HG03575 (cell line): ENCODE data around the gene NXPH3.
"Not testable (repeated sequence)": the region's sequence is repeated elsewhere in the genome, so short reads cannot be mapped to it uniquely, and the experiment has no call there.

Experiments used
- ATAC-seq: cut with Tn5 transposase; IDR thresholded peaks from one replicate; pipeline ENCODE4 v1.9.1; 2021; ENCODE audit not compliant: unreplicated experiment, insufficient number of reproducible peaks, low FRiP score; ENCODE audit errors: extremely low read depth

NXPH3 gene

GRCh38 chr17:49553676-49554335 is 21.9 kb upstream of the NXPH3 start:
- ATAC-seq, result no peak

DNA sequence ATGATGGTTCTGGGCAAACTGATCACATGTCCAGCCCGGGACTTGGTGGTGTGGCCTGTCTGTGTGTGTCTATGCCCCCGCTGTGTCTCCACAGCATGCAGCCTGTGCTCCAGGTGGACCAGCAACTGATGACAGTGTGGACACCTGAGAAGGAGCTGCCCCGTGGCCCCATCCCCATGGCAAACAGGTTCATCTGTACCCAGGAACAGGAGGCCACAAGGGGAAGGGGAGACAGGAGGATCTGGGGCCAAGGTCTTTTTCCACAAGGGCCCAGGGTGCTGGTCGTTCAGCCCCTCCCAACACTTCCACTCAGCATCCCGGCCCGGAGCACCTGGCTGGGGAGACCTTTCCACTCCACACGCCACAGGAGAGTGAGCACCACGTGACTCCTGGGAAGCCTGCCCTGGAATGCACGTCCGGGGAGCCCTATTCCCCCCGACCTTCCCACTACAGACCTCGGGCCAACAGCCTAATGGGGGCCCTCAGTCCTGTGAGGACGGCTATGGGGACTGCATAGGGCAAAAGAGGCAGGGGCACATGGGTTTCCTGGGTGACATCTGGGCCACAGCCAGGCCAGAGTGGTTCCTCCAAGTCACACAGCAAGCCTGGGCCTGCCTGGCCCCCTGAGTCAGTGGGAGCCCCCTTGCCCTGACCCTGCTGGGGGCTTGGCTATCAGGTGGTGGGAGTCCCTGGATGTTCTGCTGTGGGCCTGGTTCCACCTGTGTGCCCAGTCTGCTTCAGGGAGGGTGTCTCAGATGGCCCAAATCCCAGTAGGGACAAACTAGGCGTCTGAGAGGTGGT is 20.8 kb upstream of the NXPH3 start:
- no peak for ATAC-seq

DNA sequence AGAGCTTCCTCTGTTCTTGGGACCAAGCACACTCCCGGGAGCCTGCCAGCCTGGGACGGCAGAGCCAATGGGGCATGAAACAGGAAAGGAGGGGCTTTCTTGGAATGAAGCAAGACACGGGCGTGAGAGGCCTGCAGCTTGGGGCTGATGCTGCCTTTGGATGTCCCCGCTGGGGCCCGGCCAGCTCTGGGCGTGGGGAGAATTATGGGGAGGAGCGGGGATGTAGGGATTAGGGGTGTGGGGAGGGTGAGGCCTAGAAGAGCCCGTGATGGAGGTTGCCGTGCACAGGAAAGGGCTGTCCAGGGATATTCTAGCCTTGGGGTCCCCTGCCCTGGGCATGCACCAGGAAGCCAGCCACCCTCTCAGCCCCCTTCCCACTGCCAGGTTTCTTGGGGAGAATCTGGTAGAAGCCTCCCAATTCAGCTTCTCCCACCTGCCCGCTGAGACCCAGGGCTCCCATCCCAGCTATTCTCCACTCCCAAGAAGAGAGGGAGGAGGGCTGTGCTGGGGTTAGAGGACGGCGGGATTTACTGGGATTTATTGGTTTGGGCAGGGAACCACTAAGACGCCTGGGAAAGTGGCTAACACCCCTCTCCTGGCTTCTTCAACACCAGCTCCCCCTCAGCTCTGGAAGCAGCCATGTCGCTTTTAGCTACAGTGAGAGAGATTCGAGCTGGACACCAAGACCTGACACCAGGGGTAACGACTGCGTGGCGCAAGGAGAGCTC is 20.0 kb upstream of the NXPH3 start:
- no peak for ATAC-seq

GRCh38 chr17:49556223-49556943 is 19.3 kb upstream of the NXPH3 start:
- no peak for ATAC-seq

- no peak for ATAC-seq
Observed at GRCh38 chr17:49557312-49558024, 18.2 kb upstream of the NXPH3 start.

DNA sequence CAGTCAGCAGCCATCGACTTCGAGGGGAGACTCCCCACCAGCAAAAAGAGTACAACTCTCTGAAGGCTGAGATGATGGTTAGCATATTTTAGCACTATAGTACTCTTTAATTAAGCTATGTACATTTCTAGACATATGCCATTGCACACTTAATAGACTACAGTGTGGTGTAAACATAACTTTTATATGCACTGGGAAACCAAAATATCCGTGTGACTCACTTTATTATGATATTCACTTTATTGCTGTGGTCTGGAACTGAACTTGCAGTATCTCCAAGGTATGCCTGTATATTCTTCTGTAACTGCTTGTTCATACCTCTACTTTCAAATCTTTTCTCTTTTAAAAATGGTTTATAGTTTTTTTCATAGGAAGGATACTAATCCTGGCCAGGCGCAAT is 11.0 kb upstream of the NXPH3 start:
- no peak for ATAC-seq

DNA sequence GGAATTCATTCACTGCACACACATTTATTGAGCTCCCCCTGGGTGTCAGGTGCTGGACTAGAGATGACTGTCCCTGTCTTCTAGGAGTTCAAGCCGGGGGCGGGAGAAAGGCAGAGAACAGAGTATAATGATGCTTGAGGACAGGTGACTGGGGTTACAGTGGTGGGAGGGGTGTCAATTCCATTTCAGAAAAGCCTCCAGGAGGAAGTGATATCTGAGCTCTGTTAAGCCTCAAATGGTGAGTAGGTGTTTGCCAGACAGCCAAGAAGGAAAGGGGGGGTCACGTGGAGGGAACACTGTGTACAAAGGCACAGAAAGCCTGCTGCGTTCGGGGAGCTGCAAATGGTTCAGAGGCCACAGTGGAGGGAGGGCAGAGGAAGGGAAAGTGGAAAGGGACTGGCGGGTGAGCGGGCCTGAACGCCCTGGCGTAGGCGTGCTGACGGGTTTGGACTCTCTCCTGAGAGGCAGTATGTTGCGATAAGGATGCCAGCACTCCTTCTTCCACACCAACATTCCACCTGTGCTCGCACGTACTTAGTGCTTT is 9.7 kb upstream of the NXPH3 start:
- ATAC-seq, result no peak

GRCh38 chr17:49566668-49567071 is 9.0 kb upstream of the NXPH3 start:
- no peak for ATAC-seq

DNA sequence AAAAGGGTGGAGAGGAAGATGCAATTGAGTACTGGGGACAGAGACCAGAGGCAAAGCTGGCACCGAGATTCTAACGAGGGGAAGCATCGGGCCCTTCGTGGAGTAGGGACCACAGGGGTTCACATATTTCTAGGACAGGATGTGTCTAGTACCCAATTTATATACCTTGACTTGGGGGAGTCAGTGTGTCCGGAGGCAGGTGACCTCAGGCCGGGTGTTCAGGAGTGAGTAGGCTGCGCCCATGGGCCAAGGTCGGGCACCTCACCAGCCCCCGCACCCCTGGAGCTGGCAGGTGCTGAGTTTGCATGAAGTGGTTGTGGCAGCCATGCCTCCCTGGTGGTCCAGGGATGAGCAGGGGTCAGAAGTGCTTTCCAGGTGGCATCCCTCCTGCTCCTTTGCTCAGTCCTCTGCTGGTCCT is 8.6 kb upstream of the NXPH3 start:
- no peak for ATAC-seq

- ATAC-seq, result no peak
Observed at GRCh38 chr17:49567871-49568694, 7.6 kb upstream of the NXPH3 start.

- not testable (repeated sequence) for ATAC-seq
Observed at GRCh38 chr17:49568695-49569047, 7.0 kb upstream of the NXPH3 start.

- no peak for ATAC-seq
Observed at GRCh38 chr17:49570540-49571242, 5.0 kb upstream of the NXPH3 start.

DNA sequence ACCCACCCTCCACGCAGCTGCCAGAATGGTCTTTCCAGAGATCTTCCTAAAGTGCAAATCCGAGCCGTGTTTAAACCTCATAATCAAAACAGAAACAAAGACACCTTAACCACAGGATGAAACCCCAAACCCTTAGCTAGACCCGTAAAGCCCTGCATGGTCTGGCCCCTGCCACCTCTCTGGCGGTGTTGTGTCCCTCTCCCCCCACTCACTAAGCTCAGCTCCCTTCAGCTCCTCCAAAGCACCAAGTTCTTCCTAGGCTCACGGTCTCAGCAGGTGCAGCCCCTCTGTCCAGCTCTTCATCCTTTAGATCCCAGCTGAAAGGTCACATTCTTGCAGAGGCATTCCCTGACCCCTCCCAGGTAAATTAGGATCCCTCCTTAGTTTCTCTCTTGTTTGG is 4.4 kb upstream of the NXPH3 start:
- ATAC-seq, result no peak

GRCh38 chr17:49571764-49572163 is 3.9 kb upstream of the NXPH3 start:
- ATAC-seq, result no peak

- no peak for ATAC-seq
Observed at GRCh38 chr17:49572226-49572625, 3.4 kb upstream of the NXPH3 start.

- no peak for ATAC-seq
Observed at GRCh38 chr17:49572806-49573420, 2.8 kb upstream of the NXPH3 start.
